ENCODE data around the gene DPH3. TPM values are rescaled to one million over a fixed set of nuclear protein-coding genes. Genes with fewer than 3 reads are reported as not detected.

Gene DPH3
- total RNA-seq, 4 donors from 2014 or later: 18.2 to 24.2 (median 19.3) TPM

GRCh38 chr3:16255326-16255725 lies 9.4 kb downstream of the DPH3 start:
- no peak overlapping the region for H3K27ac ChIP-seq
- TF ChIP-seq, protein P1, sequence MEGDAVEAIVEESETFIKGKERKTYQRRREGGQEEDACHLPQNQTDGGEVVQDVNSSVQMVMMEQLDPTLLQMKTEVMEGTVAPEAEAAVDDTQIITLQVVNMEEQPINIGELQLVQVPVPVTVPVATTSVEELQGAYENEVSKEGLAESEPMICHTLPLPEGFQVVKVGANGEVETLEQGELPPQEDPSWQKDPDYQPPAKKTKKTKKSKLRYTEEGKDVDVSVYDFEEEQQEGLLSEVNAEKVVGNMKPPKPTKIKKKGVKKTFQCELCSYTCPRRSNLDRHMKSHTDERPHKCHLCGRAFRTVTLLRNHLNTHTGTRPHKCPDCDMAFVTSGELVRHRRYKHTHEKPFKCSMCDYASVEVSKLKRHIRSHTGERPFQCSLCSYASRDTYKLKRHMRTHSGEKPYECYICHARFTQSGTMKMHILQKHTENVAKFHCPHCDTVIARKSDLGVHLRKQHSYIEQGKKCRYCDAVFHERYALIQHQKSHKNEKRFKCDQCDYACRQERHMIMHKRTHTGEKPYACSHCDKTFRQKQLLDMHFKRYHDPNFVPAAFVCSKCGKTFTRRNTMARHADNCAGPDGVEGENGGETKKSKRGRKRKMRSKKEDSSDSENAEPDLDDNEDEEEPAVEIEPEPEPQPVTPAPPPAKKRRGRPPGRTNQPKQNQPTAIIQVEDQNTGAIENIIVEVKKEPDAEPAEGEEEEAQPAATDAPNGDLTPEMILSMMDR (IDR thresholded peaks at IDR 0.05): no peak
- no peak for TF ChIP-seq POLR2A (IDR thresholded peaks at IDR 0.05)
- no peak overlapping the region for H3K4me3 ChIP-seq
- H3K9me3 ChIP-seq: no peaks in the 10 kb centered on the region
- DNase-seq: no peak
- no peaks in the 10 kb centered on the region for H3K27me3 ChIP-seq
- H3K36me3 ChIP-seq: no peaks in the 10 kb centered on the region
- intact Hi-C loops (cut with DNase I; ENCODE audit: low total_unique reads): no loop called here
- no peaks in the 10 kb centered on the region for H3K4me1 ChIP-seq

- H3K27me3 ChIP-seq: no peaks in the 10 kb centered on the region
- no peak for DNase-seq
- intact Hi-C loops (cut with DNase I; ENCODE audit: low total_unique reads): no loop called here
- TF ChIP-seq, protein P1 (IDR thresholded peaks at IDR 0.05): no peak
- TF ChIP-seq POLR2A (IDR thresholded peaks at IDR 0.05): no peak
- no peak overlapping the region for H3K4me3 ChIP-seq
- no peak overlapping the region for H3K27ac ChIP-seq
- H3K4me1 ChIP-seq: no peaks in the 10 kb centered on the region
- no peaks in the 10 kb centered on the region for H3K36me3 ChIP-seq
- no peaks in the 10 kb centered on the region for H3K9me3 ChIP-seq
Measured at GRCh38 chr3:16254916-16255315, 9.8 kb downstream of the DPH3 start.

GRCh38 chr3:16253601-16254000 lies 11.1 kb downstream of the DPH3 start:
- DNase-seq: no peak
- H3K4me1 ChIP-seq: no peaks in the 10 kb centered on the region
- intact Hi-C loops (cut with DNase I; ENCODE audit: low total_unique reads): no loop called here
- H3K36me3 ChIP-seq: no peaks in the 10 kb centered on the region
- TF ChIP-seq, protein P1 (IDR thresholded peaks at IDR 0.05): no peak
- no peak for TF ChIP-seq POLR2A (IDR thresholded peaks at IDR 0.05)
- H3K9me3 ChIP-seq: no peaks in the 10 kb centered on the region
- H3K4me3 ChIP-seq: no peak overlapping the region
- no peaks in the 10 kb centered on the region for H3K27me3 ChIP-seq
- no peak overlapping the region for H3K27ac ChIP-seq

DNA sequence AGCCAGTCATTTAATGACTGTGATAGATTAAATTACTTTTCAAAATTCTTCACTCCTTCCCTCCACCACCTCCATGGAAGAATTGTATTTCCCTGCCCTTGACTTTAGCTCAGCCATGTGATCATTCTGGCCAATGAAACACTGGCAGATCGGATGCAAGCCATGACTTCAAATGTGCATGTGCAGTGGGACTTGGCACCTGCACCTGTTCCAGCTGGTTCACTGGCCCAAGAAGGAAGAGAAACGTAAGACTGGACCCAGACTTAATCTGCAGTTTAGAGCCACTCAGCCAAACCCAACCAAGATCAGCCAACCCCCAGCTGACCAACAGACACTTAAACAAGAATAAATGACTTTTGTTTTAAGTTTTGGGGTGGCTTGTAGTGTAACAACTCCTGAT lies 11.8 kb downstream of the DPH3 start:
- Histone ChIP-seq H3K27me3 (no peaks in the 10 kb centered on the region), H3K36me3 (no peaks in the 10 kb centered on the region), H3K27ac (no peak overlapping the region), H3K4me3 (no peak overlapping the region), H3K4me1 (no peaks in the 10 kb centered on the region), H3K9me3 (no peaks in the 10 kb centered on the region)
- DNase-seq: no peak
- TF ChIP-seq POLR2A (IDR thresholded peaks at IDR 0.05): no peak
- TF ChIP-seq, protein P1 (IDR thresholded peaks at IDR 0.05): no peak
- intact Hi-C loops (cut with DNase I; ENCODE audit: low total_unique reads): no loop called here

DNA sequence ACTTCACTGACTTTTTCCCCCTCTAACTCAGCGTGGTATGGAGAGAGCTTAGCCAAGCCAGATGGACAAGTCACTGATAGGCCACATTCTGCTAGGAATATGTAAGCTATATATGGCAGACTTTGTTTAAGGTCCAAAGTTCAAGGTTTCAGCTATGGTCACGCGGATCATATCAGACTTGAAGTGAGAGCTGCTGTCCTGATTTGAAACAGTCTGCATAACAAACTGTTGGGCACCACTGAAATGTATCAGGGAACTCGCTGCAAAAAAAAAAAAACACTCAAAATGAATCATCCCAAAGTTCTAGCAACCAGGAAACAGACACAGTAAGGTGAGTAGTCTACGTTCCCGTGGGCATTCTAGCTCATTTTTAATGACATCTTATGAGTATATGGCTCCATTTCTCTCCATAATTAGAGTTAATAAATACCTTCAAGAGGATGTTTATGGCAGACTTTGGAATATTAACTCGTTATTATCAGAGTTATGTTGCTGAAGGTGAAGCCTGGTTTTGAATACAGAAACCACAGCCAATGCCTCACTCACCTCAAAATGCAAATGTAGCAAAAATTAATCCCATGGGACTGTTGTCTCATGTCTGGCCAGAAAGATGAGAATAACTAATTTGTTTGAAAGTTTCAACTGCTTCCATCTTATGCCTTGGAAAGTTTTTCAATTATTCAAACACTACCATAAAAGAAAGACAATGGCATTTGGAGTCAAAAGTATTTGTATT lies 12.3 kb downstream of the DPH3 start:
- intact Hi-C loops (cut with DNase I; ENCODE audit: low total_unique reads): no loop called here
- Histone ChIP-seq H3K27ac (no peak overlapping the region), H3K9me3 (no peaks in the 10 kb centered on the region)

More for the DNA sequence above, 12.3 kb downstream of the DPH3 start:
- Histone ChIP-seq H3K4me1 (no peaks in the 10 kb centered on the region), H3K36me3 (no peaks in the 10 kb centered on the region), H3K27me3 (no peaks in the 10 kb centered on the region), H3K4me3 (no peak overlapping the region)
- DNase-seq: no peak
- TF ChIP-seq POLR2A (IDR thresholded peaks at IDR 0.05): no peak
- TF ChIP-seq, protein P1 (IDR thresholded peaks at IDR 0.05): no peak
